Liver (tissue), 3 donors: Measurements from ENCODE around the gene TACO1.

Experiments used
- CTCF ChIP-seq: fragments of 150-350 bp; IDR thresholded peaks from 2 replicates; pipeline ENCODE4 v1.5.1; 2017; ENCODE audit warnings: improper control_type of control experiment, low read depth, low read length; ENCODE audit not compliant: missing input control
- EGR1 ChIP-seq, 2 donors: IDR thresholded peaks; 2 replicates each; pipeline ENCODE4 v1.6.1; 2016 to 2018; ENCODE audit warnings: antibody characterized with exemption in 2 of 2, low read depth in 2 of 2
- JUND ChIP-seq, 2 donors: IDR thresholded peaks; 2 replicates each; pipeline ENCODE4 v1.6.1; 2016; ENCODE audit warnings: antibody characterized with exemption in 2 of 2
- MAX ChIP-seq: IDR thresholded peaks from 2 replicates; pipeline ENCODE4 v1.6.1; 2016; ENCODE audit warnings: antibody characterized with exemption
- TAF1 ChIP-seq: conservative IDR thresholded peaks from 2 replicates; pipeline ENCODE4 v1.6.1; 2016; ENCODE audit warnings: antibody characterized with exemption, mild to moderate bottlenecking
- donor health status: healthy.
- donor health status: healthy.

- no peak for TF ChIP-seq JUND (IDR thresholded peaks at IDR 0.05)
- no peak for TF ChIP-seq CTCF
- no peak for TF ChIP-seq MAX
- no peak for TF ChIP-seq TAF1
- no peak for TF ChIP-seq EGR1 (IDR thresholded peaks at IDR 0.05; ENCODE audit: low read depth in 2 of 2)
Observed at GRCh38 chr17:63653050-63653449, 52.4 kb downstream of the TACO1 start.
